Mucosa of descending colon (tissue), 3 donors: ENCODE data around the gene SCGB1C1. TPM values are rescaled to one million over a fixed set of nuclear protein-coding genes. Genes with fewer than 3 reads are reported as not detected.

Source experiments
- ATAC-seq: fragments of 200-7000 bp; cut with Tn5 transposase; one replicate; pipeline ENCODE4 v1.9.1; 2020; ENCODE audit warnings: mild to moderate bottlenecking, moderate library complexity
- DNase-seq, 3 donors: peaks; one replicate each; pipeline ENCODE4 v3.0.0-alpha.2; 2020
- H3K36me3 ChIP-seq: fragments of 200-600 bp; one replicate; pipeline ENCODE4 v1.8.0; 2021; ENCODE audit warnings: low read depth, mild to moderate bottlenecking
- H3K4me1 ChIP-seq: fragments of 200-600 bp; one replicate; pipeline ENCODE4 v1.8.0; 2021; ENCODE audit warnings: low read depth, mild to moderate bottlenecking
- H3K4me3 ChIP-seq: fragments of 200-600 bp; one replicate; pipeline ENCODE4 v1.8.0; 2021; ENCODE audit warnings: mild to moderate bottlenecking
- H3K9me3 ChIP-seq: fragments of 200-600 bp; one replicate; pipeline ENCODE4 v1.8.0; 2021; ENCODE audit warnings: mild to moderate bottlenecking
- intact Hi-C, 2 donors: fragments of 100-400 bp; cut with DNase I in 1 of 2; cut with micrococcal nuclease in 1 of 2; formaldehyde crosslinking; loops; one replicate each; pipeline versions ENCODE4 v1.11.0 to v1.11.1; 2022; cut with DNase I, micrococcal nuclease
- total RNA-seq, 3 donors: library from RNA; stranded (reverse); fragmentation: NEBNext Ultra II Directional in 2 of 3; extraction: Animal tissue kit (Norgen Biotek cat#: 25700) in 2 of 3; gene quantifications; one replicate each; pipeline versions ENCODE4 v1.2.1 to v1.2.4, GENCODE V29; 2021 to 2023
- TF ChIP-seq, protein P1 (sequence below): fragments of 200-600 bp; IDR thresholded peaks from one replicate; pipeline ENCODE4 v1.8.0; 2022; ENCODE audit warnings: antibody characterized with exemption, mild to moderate bottlenecking
- donor health status: DM: no; HTN: no; CAD: no; lungs with moderate emphysema.
- donor health status: DM: no; HTN: no; CAD: no.
- donor health status: DM: no; HTN: yes; CAD: no.

Gene SCGB1C1
- total RNA-seq, 3 donors from 2014 or later, result not detected

GRCh38 chr11:225734-226453 is 33.0 kb downstream of the SCGB1C1 start:
- Histone ChIP-seq H3K9me3 (no peaks in the 10 kb centered on the region), H3K36me3 (no peaks in the 10 kb centered on the region), H3K4me3 (no peak overlapping the region), H3K4me1 (peaks cover 4% of the 10 kb centered on the region)
- DNase-seq (no peak), ATAC-seq (no peak)
- intact Hi-C loops, result no loop called here
- TF ChIP-seq, protein P1, sequence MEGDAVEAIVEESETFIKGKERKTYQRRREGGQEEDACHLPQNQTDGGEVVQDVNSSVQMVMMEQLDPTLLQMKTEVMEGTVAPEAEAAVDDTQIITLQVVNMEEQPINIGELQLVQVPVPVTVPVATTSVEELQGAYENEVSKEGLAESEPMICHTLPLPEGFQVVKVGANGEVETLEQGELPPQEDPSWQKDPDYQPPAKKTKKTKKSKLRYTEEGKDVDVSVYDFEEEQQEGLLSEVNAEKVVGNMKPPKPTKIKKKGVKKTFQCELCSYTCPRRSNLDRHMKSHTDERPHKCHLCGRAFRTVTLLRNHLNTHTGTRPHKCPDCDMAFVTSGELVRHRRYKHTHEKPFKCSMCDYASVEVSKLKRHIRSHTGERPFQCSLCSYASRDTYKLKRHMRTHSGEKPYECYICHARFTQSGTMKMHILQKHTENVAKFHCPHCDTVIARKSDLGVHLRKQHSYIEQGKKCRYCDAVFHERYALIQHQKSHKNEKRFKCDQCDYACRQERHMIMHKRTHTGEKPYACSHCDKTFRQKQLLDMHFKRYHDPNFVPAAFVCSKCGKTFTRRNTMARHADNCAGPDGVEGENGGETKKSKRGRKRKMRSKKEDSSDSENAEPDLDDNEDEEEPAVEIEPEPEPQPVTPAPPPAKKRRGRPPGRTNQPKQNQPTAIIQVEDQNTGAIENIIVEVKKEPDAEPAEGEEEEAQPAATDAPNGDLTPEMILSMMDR, result no peak

DNA sequence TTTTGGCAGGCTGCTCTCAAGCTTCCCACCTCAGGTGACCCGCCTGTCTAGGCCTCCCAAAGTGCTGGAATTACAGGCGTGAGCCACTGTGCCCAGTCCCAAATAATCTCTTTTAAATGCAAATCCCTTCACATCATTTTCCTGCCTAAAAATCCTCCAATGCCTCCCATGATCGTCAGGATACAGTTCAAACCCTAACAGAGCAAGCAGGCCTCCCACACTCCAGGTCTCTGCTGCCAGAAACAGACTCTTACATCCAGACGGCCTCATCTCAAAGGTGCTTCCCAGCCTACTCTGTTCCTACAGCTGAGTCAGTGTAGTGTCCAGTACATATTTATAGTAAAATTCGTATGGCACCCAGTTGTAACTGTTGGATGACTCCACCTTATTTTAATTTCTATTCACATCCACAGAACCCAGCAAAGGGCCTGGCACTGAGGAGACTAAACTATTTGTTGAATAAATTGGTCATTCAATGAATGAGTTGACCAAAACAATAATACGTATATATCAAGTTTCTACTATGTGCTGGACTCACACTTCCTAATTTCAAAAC is 35.0 kb downstream of the SCGB1C1 start:
- Histone ChIP-seq H3K4me3 (no peak overlapping the region), H3K36me3 (no peaks in the 10 kb centered on the region), H3K4me1 (peaks cover 4% of the 10 kb centered on the region), H3K9me3 (no peaks in the 10 kb centered on the region)
- TF ChIP-seq, protein P1, result no peak
- ATAC-seq (no peak), DNase-seq (no peak)
- intact Hi-C loops, result no loop called here

DNA sequence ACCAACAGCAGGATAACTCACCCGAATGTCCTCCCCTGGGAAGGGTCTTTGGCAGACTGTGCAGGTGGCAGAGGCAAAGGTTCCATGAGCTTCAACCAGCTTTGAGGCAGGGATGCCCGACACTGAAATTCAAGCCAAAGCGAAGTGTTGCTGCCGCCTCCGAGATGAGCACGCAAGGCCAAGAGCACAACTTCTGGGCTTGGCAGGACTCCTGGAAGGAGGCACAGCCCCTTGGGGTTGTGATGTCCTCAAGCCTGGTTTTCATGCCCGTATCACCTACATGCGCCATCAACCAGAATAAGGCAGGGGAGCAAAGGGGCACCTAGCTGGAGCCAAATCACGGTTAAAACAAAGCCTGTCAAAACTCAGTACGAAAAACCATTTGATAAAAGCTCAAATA is 37.6 kb downstream of the SCGB1C1 start:
- ATAC-seq (no peak), DNase-seq (no peak)
- peaks cover 10% of the 10 kb centered on the region for H3K4me1 ChIP-seq
- TF ChIP-seq, protein P1, result no peak
- no peaks in the 10 kb centered on the region for H3K9me3 ChIP-seq
- H3K4me3 ChIP-seq, result no peak overlapping the region
- intact Hi-C loops, result no loop called here
- H3K36me3 ChIP-seq, result no peaks in the 10 kb centered on the region

DNA sequence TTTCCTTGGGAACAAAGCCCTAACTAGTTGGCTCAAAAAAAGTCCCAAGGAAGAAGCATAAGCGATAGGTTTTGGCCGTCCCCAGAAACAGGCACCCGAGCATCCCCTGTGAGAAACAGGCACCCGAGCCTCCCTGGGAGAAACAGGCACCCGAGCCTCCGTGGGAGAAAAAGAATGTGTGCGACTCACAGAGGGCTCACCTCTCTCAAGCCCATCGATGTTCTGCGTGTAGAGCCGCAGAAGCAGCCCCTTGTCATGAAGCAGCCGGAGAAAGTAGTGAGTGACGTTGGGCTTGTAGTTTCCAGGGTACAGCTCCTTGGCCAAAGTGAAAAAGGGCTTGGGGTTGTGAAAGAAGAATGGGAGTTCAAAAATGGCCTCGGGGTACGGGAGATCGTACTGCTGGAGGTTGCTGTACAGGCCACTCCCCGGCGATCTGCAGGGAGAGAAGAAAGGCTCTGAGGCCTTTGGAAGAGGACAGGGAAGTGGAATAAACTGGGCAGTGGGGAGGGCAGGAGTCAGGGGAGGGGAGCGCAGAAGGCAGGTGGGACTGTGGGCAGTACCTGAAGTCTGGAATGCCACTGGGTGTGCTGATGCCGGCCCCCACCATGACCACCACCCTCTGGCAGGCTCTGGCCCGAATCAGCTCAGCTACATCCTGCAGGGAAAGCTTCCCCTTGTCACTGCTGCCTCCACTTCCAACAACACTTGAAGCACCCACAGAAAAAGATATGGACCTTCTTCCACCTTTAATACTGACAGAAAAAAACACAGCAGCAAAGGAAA is 40.1 kb downstream of the SCGB1C1 start:
- no peaks in the 10 kb centered on the region for H3K9me3 ChIP-seq
- intact Hi-C loops, result no loop called here
- ATAC-seq (no peak), DNase-seq (no peak)
- no peaks in the 10 kb centered on the region for H3K36me3 ChIP-seq
- no peak overlapping the region for H3K4me3 ChIP-seq
- TF ChIP-seq, protein P1, result no peak
- H3K4me1 ChIP-seq, result peaks cover 18% of the 10 kb centered on the region

- Histone ChIP-seq H3K36me3 (no peaks in the 10 kb centered on the region), H3K9me3 (no peaks in the 10 kb centered on the region), H3K4me1 (peaks cover 18% of the 10 kb centered on the region), H3K4me3 (no peak overlapping the region)
- ATAC-seq (no peak), DNase-seq (no peak)
- TF ChIP-seq, protein P1, result no peak
- intact Hi-C loops, result no loop called here
Observed at GRCh38 chr11:235180-235579, 42.3 kb downstream of the SCGB1C1 start.
